HG03066 (cell line): ENCODE results near the gene PPIP5K2.
A peak's percentile ranks its signal among the peaks of the same experiment; 100 is the strongest.
"Not testable (repeated sequence)": the region's sequence is repeated elsewhere in the genome, so short reads cannot be mapped to it uniquely, and the experiment has no call there.

ENCODE experiments used
- ATAC-seq: cut with Tn5 transposase; IDR thresholded peaks from one replicate; pipeline ENCODE4 v1.9.1; 2021; ENCODE audit warnings: low read depth; ENCODE audit not compliant: unreplicated experiment

The PPIP5K2 gene

DNA sequence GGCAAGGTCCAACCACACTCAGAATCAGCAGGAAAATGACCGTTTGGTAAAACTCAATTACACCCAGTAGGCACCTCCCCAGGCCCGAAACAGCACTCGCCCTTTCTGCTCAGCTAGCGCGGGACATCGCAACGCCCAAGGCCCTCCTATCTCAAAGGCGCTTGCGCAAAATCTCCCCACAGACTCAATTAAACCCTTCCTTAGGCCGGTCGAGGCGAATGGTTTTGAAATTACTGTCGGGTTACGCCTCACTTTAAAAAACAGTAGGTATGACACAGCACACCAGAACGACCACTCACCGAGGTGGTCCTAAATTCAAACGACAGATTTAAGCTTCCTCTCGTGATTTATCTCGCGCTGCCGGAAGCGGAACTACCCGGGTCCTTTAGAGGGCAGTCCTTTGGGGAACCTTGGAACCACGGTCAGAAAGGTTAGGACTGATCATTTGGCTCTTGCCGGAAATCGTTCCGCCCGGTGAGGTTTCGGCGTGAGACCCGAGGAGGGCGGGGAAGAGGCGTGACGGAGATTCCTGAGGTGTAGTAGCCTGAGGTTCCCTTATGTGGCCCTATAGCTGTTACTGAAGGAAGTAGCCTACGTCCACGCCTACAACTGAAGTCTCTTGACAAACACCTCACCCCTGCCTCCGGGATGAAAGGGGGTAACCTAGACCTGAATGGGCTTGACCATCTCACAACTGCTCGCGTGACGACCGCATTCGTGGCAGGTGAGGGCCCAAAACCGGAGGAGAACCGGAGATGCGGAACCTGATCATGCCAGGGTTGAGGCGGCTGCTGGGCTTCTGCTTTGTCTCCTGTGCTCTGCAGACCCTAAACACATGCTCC lies at the start of gene PPIP5K2, which contains the start of gene GIN1:
TSS of gene PPIP5K2 (plus strand) at position 537 of the 842 bp plus-strand sequence. CDS start 9,289 bp downstream, outside the sequence.
TSS of gene GIN1 (minus strand) at position 374 of the 842 bp plus-strand sequence. CDS start 11,431 bp downstream, outside the sequence.
- peak; percentile 94 for ATAC-seq

DNA sequence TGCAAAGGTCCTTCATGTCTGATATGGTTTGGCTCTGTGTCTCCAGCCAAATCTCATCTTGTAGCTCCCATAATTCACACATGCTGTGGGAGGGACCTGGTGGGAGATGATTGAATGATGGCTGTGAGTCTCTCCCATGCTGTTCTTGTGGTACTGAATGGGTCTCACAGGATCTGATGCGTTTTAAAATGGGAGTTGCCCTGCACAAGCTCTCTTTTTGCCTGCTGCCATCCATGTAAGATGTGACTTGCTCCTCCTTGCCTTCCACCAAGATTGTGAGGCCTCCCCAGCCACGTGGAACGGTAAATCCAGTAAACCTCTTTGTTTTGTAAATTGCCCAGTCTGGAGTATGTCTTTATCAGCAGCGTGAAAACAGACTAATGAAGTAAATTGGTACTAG lies 46.6 kb upstream of the PPIP5K2 start:
- not testable (repeated sequence) for ATAC-seq

DNA sequence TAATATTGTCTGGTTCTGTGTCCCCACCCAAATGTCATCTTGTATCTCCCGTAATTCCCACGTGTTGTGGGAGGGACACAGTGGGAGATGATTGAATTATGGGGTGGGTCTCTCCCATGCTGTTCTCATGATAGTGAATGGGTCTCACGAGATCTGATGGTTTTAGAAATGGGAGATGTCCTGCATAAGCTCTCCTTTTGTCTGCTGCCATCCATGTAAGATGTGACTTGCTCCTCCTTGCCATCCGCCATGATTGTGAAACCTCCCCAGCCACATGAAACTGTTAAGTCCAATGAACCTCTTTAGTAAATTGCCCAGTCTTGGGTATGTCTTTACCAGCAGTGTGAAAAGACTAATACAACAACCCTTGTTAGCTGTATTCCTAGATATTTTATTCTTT lies 44.7 kb upstream of the PPIP5K2 start:
- no peak for ATAC-seq

DNA sequence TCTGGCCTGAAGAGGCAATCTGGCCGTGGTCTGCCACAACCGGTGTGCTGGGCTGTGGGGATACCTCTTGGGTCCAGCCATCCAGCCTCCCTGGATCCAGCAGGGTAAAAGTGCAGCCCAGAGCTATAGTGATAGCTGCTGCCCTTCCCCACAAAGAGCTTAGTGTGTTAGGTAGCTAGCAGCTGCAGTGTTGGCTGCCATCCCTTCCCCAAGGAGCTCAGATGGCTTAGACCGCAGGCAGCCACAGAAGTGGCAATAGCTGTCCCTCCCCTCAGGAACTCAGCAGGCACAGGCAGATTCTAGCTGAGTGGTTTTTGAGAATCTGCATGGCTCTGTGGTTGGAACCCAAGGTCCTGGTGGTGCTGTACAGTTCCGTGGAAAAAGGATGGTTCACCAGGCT lies 40.3 kb upstream of the PPIP5K2 start:
- ATAC-seq: no peak

DNA sequence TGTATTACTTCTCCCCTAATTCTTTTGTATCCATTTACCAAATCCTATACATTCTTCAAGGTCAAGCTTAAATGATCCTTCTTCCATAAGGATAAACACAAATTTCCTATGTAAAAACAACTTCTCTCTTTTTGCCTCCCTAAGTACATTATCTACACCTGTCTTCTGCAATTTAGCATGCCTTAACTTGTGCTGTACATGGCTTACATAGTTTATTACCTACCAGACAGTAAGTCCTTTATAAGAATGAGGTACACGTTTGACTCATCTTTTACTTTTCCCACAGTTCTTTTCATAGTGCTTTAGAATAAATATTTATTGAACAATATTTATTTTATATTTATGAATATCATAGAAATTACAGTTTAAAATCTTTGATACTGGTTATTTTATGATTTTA lies 33.6 kb upstream of the PPIP5K2 start:
- no peak for ATAC-seq

DNA sequence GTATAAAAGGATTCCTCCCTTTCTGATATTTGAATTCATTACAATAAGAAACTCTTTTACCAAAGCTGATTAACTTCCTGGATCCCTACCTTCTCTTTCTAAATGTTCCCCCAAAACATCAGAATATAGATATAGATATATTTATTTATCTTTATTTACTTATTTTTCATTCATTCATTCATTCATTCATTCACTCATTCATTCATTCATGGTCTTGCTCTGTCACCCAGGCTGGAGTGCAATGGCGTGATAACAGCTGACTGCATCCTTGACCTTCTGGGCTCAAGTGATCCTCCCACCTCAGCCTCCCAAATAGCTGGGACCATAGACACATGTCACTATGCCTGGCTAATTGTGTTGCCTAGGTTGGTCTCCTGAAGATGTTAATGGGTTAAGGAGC lies 30.8 kb upstream of the PPIP5K2 start:
- no peak for ATAC-seq

DNA sequence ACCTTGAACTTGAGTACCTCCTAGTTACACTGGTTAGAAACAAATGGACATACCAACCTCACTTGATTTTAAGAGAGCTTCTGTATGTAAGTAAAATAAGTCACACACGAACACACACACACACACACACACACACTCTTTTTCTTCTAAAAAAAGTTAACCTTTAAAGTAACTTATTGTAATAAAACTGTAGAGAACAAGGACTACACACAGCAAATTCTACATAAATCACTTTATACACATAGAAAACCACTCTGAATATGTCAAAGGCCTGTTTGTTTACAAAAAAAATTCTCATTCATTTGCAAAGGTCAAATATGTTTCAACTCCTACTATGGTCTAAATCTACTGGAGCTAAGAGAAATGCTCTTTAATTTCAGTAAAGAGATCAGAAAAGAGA lies 29.3 kb upstream of the PPIP5K2 start:
- no peak for ATAC-seq

DNA sequence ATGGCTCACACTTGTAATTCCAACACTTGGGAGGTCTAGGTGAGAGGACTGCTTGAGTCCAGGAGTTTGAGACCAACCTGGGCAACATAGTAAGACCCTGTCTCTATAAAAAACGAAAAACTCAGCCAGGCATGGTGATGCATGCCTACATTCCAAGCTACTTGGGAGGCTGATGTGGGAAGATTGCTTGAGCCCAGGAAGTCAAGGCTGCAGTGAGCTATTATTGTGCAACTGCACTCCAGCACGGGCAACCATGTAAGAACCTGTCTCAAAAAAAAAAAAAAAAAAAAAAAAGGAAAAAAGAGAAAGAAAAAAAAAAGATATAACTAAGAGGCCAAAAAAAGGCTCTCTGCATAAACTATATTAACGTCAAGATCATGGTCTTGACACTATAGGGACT lies 27.4 kb upstream of the PPIP5K2 start:
- ATAC-seq: no peak

DNA sequence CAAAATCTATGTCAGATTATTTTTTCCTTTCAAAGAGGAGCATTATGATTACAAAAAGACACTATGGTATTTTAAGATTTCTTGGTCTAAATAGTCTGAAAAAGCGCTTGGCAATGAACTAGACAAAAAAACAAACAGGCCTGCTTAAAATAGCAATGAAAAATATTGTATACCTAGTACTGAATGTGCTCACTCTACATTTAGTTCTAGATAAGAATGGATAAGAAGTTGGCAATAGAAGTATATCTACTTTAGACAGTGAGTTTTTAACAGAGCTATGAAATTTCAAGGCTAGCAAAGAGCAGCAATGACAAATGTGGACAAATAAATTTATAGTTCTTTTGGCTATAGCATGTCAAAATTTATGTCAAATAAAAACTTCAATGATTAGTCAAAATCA lies 26.4 kb upstream of the PPIP5K2 start:
- no peak for ATAC-seq

DNA sequence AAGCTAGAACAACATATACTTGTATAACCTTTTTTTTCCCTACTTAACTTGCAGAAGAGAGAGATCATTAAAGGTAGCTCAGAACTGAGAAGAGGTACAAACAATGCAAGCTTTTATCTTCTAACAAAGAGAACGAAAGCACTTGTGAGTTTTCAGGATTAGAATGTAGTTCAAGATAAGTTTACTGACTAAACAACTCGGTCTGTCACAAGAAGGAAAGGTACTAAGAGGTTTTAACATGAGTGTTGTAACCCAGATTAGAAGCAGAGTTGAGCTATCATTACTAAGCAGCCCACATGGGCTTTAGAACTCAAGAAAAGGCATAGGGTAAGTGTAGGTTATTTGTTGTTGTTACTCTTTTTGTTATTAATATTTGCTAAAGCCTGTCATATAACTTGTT lies 25.4 kb upstream of the PPIP5K2 start:
- no peak for ATAC-seq

DNA sequence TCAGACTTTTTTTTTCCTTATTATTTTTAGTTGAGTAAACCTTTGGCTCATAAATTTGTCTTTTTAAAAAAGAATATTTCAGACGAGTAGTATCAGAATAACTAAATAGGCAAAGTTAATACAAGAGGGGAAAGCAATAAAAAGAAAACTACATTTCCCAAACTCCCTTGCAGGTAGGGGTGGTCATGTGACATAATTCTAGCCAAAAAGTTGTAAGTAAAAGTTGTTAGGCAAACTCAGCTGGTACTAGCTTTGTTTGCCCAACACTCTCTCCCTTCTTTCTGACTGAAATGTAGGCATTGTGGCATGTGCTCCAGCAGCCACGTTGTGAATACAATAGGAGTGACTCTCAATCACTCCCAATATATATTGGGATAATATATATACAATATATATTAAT lies 21.1 kb upstream of the PPIP5K2 start:
- ATAC-seq: no peak

DNA sequence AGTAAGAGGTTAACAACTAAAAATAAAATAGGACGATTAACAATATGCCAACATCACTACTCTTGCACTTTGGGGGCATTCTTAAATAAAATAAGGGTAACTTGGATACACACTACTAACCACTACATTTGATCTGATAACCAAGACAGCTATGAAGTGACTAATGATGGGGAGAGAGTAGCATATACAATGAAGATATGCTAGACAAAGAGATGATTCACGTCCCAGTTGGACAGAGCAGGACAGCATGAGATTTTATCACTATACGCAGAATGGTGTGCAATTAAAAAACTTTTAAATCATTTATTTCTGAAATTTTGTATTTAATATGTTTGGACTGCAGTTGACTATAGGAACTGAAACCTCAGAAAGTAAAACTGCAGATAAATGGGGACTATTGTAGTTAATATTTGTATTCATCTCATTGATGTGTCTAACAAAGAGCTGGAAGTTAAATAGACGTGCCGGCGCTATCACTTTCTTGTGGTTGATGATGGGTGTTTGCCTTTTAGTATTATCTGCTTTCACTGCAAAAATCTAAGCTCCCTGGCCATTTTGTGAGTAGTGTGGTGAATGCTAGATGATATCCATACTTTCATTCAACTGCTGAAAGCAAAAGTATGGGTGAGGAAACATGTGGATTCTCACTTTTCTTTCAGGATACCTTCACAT lies 18.9 kb upstream of the PPIP5K2 start:
- ATAC-seq: no peak

DNA sequence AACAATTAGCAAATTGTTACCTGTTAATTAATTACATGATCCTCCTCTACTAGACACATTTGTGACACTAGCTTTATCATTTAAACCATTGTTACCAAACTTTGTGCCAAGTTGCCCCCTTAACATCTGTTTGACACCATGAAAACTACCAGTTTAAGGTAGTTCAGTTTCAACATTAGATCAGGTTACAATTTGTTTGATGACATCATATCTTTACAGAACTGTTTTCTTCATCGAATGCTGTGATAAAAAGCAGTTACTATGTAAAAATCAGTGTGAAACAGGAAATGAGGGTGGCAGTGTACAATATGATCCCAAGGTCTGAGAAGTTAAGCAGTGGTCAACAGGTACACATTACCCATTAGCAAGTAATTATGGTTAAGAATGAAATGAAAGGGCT lies 17.9 kb upstream of the PPIP5K2 start:
- no peak for ATAC-seq

DNA sequence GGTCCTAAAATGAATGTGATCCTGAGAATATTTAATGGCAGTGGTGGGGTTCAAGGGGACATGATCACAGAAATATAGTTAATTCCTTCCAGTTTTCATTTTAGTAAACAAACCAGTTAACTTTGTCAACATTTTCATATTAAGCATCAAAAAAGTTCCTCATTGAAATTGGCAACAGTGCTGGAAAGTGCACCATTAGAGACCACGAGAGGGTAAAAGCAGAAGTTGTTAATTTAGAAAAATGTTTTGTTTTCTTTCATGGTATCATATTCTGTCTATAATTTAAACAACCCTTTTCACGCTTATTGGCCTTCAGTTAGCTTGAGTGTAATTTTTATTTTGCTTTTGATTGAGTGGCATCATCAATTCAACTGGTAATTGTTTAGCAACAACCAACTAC lies 12.0 kb upstream of the PPIP5K2 start:
- ATAC-seq: no peak

DNA sequence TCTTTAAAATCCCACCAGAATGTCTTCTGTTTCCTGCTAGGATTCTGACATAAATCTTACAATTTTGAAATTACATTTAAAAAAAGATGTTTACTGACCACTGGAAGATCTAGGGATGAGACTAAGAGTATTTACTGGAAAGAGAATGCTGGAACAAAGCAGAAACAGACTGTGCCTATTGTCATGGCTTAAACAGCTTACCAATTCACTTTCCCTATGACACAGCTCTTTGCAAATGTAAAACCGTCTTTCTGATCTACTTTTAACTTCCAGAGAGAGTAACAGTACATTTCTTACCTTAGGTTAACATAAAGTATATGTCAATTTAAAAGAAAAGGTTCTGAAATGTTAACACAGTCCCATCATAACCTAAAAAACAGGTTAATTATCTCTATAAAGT lies 10.8 kb upstream of the PPIP5K2 start:
- no peak for ATAC-seq

DNA sequence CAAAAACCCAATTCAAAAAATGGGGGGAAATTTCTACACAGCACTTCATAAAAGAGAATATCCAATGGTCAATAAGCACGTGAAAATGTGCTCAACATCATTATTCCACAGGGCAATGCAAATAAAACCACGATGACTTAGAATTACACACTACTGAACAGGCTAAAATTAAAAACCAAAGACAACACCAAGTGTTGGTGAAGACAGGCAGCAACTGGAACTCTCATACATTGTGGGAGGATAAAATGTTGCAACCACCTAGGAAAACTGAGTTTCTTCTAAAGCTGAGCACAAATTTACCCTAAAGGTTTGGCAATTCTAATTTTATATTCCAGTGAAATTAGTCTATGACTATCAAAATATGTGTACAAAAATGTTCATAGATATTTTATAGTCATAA lies 9.7 kb upstream of the PPIP5K2 start:
- ATAC-seq: no peak

DNA sequence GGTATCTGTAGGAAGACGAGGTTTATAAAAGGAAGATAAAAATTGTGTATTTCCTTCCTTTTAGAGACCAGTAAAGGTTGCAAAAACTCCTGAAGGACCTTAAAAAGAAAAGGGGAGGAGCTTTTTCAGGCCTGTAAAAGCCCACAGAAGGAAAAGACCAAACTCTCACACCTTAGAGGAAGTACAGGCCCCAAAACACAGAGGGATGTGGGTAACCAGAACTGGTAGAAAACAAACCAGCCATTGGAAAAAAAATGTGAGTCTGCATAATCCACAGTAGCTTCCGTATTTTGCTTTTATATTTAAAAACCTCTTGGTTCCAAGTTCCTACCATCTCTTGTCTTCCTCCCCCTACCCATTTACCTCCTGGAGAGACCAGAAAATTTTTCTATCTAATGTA lies 8.6 kb upstream of the PPIP5K2 start:
- no peak for ATAC-seq

DNA sequence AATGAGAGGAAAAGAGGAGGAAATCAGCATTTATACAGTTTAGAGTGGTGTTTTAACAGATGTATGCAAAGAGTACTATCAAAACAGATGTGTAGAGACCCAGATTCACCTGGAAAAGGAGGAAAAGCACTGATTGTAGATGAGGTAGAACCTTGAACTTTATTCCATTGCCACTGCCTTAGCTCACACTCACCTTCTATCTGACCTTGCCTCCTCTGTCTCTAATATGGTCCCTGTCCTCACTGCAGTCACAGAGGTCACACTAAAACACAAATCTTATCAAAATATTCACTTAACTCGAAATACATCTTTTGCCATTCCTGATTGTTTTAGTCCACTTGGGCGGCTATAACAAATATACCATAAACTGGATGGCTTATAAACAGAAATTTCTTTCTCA lies 7.2 kb upstream of the PPIP5K2 start:
- ATAC-seq: no peak

DNA sequence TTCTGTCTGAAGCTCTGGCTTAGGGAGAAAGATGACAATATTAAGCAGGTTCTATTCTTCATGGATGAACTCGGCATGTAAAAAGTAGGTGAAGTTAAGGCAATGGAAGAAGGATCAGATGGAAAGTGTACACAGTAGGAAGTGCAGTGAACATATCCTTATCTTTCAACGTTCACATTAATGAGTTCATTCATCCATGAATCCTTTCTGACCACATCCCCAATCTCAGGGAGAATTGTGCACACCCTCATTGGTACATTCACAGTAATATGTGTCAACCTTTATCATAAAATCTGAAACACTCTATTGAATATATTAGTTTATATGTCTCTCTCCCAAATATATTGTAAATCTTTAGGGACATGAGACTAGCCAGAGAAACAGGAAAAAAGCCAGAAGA lies 5.7 kb upstream of the PPIP5K2 start:
- no peak for ATAC-seq

DNA sequence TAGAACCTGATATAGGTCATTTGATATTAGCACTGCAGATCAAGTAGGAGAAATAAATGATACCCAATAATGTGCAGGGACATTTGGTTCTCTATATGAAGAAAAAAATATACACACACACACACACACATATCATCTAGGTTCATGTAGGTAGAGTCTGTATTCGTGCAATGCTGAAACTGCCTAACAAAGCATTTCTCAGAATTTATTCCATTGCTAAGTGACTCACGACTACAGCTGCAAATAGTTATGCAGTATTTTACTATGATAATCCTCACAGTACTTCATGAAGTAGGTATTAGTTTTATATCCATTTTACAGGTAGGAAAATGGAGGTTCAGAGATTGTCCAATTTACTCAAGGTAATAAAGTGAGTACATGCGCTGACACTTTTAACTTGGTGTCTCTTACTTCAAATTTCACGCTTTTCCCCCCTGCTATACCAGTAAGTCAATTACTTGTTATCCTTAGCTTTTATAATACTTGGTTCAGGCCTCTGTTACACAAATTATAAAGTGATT lies 2.6 kb upstream of the PPIP5K2 start:
- no peak for ATAC-seq

DNA sequence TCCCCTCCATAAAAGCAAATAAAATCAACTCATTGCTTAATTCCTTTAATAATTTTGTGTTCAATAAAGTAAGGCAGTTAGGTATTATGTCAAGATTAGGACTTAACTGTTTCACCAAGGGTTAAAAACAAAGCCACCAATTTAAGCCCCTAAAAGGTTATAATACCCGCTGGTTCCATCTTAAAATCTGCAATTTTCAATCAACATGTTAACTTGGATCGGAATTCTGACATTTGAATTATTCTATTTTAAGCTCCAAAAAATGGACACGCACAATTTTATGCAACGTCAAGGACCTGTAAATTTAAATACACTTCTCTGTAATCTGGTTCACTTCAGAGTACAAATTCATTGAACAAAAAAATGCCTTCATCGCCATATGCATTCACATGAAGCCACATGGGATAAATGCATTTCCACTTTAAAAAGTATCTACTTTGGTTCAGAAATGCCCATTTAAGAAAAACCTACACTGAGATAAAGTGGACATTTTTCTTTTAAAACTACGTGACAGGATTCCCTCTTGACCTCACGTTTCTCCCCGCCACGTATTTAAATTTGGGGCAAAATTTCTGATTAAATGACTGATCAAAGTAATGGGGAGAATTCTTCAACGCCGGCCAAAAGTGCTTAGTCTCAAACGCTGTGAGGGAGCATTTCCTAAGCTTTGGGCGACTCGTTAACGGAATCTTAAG lies 884 bp upstream of the PPIP5K2 start:
- no peak for ATAC-seq
